A549 (cell line): ENCODE measurements around the gene BOC.

Source experiments
- BCL3 ChIP-seq: fragments of >200 bp; sonication (Bioruptor Twin); formaldehyde crosslinking; IDR thresholded peaks from 3 replicates; pipeline ENCODE4 v1.6.1; 2016
- CTCF ChIP-seq: fragments of >200 bp; sonication (Bioruptor Twin); formaldehyde crosslinking; IDR thresholded peaks from 3 replicates; pipeline ENCODE4 v1.5.1; 2016
- KDM1A ChIP-seq: fragments of 200-600 bp; sonication (generic); IDR thresholded peaks from 2 replicates; pipeline ENCODE4 v1.6.1; 2016; ENCODE audit warnings: low read depth, mild to moderate bottlenecking
- MAZ ChIP-seq: fragments of 150-350 bp; IDR thresholded peaks from 2 replicates; pipeline ENCODE4 v1.6.1; 2014; ENCODE audit warnings: antibody characterized with exemption, low read depth, low read length, borderline replicate concordance
- RAD21 ChIP-seq, 2 experiments: fragments of >200 bp in 1 of 2; sonication (Bioruptor Twin) in 1 of 2; formaldehyde crosslinking in 1 of 2; IDR thresholded peaks in 1 of 2; conservative IDR thresholded peaks in 1 of 2; 2 replicates in 1 of 2; 3 replicates in 1 of 2; pipeline ENCODE4 v1.6.1; 2012 to 2018; ENCODE audit warnings: inconsistent platforms in 1 of 2
- REST ChIP-seq: fragments of 200-600 bp; sonication (generic); IDR thresholded peaks from 2 replicates; pipeline ENCODE4 v1.6.1; 2016; ENCODE audit warnings: antibody characterized with exemption, mild to moderate bottlenecking, moderate library complexity
- RFX5 ChIP-seq: fragments of 450-650 bp; IDR thresholded peaks from 2 replicates; pipeline ENCODE4 v1.7.1; 2014; ENCODE audit warnings: antibody characterized with exemption, mild to moderate bottlenecking, moderate library complexity
- ZNF302 ChIP-seq: fragments of 250-450 bp; sonication (Bioruptor Pico); IDR thresholded peaks from 2 replicates; pipeline ENCODE4 v1.9.0; 2021; ENCODE audit warnings: inconsistent platforms, mild to moderate bottlenecking, moderate library complexity
- TF ChIP-seq, protein P1 (sequence below): fragments of 450-650 bp; IDR thresholded peaks from 2 replicates; pipeline ENCODE4 v1.6.1; 2014; ENCODE audit warnings: antibody characterized with exemption

- TF ChIP-seq MAZ (no peak), CTCF (no peak), BCL3 (no peak), REST (no peak), RFX5 (no peak), ZNF302 (CRISPR knock-in tag) (no peak), RAD21 (conservative IDR thresholded peaks at IDR 0.05 in 1 of 2, IDR thresholded peaks at IDR 0.05 in 1 of 2) (no peak), KDM1A (no peak)
- TF ChIP-seq, protein P1, sequence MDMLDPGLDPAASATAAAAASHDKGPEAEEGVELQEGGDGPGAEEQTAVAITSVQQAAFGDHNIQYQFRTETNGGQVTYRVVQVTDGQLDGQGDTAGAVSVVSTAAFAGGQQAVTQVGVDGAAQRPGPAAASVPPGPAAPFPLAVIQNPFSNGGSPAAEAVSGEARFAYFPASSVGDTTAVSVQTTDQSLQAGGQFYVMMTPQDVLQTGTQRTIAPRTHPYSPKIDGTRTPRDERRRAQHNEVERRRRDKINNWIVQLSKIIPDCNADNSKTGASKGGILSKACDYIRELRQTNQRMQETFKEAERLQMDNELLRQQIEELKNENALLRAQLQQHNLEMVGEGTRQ = no peak
Observed at GRCh38 chr3:113241292-113242095, 30.1 kb downstream of the BOC start.
